Stimulated activated CD4-positive, alpha-beta T cell treated with anti-CD3 and anti-CD28 coated beads, TNF-alpha, amount 100 ng/mL, for 48 hours (primary cell): ENCODE results near the gene EIF3I.

ENCODE experiments used
- DNase-seq, 3 donors: peaks; one replicate each; pipeline ENCODE4 v3.0.0-alpha.2; 2020; ENCODE audit warnings: low read depth in 3 of 3

Gene EIF3I

DNA sequence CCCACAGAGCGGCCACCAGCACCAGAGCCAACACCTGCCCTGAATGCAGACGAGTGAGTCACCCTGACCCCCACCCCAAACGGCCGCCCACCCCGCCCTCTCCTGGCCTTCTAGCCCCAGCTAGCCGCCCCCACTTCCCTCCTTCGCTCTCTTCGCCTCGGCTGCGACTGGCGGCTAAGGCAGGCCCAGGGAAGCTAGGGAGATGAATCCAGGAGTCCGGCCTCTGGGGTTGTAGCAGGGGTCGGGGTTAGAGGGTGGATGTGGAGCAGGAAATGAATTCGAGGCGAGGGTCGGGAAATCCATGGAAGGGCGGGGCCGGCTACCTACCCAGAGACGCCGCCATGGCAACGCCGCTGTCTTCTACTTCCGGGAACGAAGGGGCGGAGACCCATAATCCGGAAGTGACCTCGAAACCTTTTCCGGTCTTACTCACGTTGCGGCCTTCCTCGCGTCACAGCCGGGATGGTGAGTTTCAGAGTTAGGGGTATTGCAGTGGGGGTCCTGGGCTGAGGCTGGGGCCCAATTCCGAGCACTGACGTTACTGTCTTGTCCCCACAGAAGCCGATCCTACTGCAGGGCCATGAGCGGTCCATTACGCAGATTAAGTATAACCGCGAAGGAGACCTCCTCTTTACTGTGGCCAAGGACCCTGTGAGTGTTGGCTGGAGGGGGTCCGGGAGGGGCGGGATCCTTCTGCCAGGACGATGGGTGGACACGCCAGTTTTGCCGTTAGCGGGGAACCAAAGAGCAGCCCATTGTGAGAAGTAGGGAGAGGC, at the start of gene EIF3I, which contains the start of gene TMEM234:
Gene EIF3I, plus strand, starts transcription at position 428 of the 776 bp plus-strand sequence. Its CDS starts 35 bp downstream, at position 463.
Gene TMEM234, minus strand, starts transcription at position 374 of the 776 bp plus-strand sequence. Its CDS starts 31 bp downstream, at position 343.
- DNase-seq, result peak; percentile 74 to 88 (median 85)

- DNase-seq, result no peak
Observed at GRCh38 chr1:32172621-32173245, 49.5 kb upstream of the EIF3I start.

- no peak for DNase-seq
Observed at GRCh38 chr1:32178380-32179192, 43.6 kb upstream of the EIF3I start.

DNA sequence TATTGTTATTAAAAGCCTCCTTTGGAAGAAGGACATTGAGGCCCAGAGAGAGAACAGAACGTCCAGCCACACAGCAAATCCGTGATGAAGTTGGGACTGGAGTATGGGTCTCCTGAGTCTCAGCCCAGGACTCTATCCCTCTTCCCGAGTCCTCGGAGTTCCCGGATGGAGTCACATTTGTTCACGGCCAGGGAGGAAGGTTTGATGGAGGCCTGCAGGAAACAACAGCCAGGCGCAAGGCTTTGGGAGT, 43.1 kb upstream of the EIF3I start:
- no peak for DNase-seq

- DNase-seq, result peak; percentile 82 to 90 (median 88)
Observed at GRCh38 chr1:32179443-32180185, 42.6 kb upstream of the EIF3I start, which contains the start of gene TXLNA. Gene TXLNA, plus strand, starts transcription at chr1:32179675. Its CDS starts 671 bp downstream, at chr1:32180346.

- DNase-seq, result no peak
Observed at GRCh38 chr1:32180186-32181060, 41.8 kb upstream of the EIF3I start.

GRCh38 chr1:32181065-32181464, 41.1 kb upstream of the EIF3I start:
- DNase-seq, result no peak

DNA sequence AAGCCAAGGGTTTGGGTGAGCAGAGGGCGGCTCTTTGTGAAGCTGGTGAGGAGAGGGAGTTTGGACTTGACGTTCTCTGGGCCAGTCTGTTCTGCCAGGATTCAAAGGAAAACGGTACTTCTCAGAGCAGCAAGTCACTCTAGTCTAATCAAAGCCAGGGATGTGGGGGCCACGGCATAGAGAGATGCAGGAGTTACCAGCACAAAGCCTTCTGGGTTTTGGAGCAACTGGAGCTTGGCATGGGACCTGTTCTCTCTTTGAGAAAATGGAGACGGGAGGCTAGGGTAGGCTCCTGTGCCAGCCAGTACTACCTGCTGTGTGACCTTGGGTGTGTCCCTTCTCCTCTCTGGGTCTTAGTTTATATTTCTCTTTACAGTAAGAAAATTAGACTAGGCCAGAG, 40.6 kb upstream of the EIF3I start:
- DNase-seq, result no peak

DNA sequence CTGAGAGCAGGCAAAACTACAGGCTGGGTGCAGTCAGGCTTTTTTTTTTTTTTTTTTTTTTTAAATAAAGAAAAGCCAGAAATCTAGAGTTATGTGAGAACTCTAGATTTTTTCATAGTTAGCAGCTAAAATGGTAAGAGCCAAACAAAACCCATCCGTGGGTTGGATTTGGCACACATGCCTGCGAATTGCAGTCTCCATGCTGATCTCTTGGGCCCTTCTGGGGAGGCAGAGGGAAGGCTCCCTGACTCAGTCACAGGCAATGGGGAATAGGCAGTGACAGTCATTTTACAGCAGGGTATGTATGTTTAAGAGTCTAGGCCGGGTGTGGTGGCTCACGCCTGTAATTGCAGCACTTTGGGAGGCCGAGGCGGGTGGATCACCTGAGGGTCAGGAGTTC, 40.1 kb upstream of the EIF3I start:
- no peak for DNase-seq

- no peak for DNase-seq
Observed at GRCh38 chr1:32184650-32185049, 37.6 kb upstream of the EIF3I start.

GRCh38 chr1:32186077-32186476, 36.1 kb upstream of the EIF3I start:
- DNase-seq, result no peak

DNA sequence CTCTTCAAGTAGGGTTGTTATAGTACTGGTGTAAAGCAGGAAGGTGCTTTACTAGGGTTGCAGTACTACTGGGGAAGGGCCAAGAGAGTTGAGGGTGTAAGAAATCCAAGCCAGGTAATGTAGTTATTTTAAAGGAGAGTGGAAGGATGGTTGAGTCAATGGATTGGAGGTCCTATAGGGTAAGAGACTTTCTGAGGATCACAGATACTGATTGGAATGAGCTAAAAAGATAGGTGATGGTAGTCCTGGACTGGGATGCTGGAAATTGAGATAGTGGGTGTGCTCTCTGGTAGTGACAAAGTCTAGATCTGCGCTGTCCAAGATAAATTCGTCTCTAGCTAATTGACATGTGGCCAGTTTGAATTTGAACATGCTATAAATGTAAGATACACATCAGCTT, 35.7 kb upstream of the EIF3I start:
- no peak for DNase-seq

DNA sequence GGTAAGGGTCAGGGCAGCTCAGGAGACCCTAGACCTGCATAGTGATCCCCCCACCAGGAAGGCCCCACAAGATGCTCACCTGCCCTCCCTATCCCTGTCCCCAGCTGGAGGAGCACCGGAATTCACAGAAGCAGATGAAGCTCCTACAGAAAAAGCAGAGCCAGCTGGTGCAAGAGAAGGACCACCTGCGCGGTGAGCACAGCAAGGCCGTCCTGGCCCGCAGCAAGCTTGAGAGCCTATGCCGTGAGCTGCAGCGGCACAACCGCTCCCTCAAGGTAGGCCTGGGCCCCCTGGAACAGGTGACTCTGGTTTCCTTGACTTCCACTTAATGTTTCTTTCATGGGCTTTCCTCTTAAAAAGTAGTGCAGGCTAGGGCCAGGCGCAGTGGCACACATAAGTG, 34.4 kb upstream of the EIF3I start:
- no peak for DNase-seq

- DNase-seq, result no peak
Observed at GRCh38 chr1:32192220-32192948, 29.8 kb upstream of the EIF3I start.

- DNase-seq, result no peak
Observed at GRCh38 chr1:32194984-32195383, 27.2 kb upstream of the EIF3I start.

GRCh38 chr1:32195531-32195930, 26.7 kb upstream of the EIF3I start:
- DNase-seq, result no peak

DNA sequence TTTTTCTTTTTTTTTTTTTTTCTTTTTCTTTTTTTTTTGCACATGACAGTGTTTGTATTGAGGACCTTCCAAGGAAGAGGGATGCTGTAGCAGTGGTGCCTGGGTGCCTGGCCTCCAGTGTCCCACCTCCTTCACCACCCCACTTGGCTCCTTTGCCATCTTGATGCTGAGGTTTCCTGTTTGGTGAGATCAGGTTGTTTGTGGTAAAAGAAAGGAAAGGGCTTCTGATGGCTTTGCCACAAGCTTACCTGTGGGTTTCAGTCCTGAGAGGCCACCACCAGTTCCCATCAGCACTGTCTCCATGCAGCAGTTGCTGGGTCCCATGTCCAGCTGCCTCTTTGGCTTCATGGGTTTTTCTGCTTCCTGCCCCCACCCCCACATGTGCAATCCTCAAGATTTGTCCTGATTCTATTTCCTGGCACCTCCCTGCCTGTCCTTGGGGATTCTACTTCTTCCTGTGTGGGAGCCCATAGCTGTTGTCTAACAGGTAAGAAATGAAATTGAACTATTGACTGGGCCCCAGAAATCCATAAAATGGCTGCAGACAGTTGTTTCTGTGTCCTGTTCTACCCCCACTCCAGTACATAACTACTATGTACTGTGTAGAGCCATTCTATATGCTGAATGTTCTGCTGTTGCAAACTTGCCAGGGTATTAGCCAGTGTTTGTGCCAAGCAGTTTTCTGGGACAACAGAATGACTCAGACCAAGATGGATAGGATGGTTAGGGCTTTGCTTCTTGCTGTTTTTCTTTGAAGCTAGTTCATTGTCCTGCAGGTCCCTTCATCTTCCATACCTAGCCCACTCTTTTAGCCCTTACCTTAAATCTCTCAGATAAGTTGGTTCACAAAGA, 26.0 kb upstream of the EIF3I start:
- no peak for DNase-seq

DNA sequence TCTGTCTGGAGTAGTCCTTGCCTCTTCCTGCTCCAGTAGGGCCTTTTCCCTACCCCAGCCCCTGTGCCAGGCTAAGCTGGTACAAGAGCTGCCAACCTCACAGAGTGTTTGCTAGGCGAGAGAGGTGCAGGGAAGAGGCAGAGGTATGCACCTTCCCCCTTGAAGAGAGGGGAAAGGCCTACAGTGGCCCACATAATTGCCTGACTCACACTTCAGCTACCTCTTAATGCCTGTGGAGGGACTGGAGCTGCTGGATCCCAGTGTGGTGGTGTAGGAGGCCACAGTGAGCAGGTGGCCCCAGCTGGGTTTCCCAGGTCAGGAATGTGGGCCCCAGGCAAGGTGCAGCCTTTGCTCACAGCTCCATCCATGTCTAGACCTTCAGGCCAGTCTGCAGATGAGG, 25.1 kb upstream of the EIF3I start:
- DNase-seq, result no peak

DNA sequence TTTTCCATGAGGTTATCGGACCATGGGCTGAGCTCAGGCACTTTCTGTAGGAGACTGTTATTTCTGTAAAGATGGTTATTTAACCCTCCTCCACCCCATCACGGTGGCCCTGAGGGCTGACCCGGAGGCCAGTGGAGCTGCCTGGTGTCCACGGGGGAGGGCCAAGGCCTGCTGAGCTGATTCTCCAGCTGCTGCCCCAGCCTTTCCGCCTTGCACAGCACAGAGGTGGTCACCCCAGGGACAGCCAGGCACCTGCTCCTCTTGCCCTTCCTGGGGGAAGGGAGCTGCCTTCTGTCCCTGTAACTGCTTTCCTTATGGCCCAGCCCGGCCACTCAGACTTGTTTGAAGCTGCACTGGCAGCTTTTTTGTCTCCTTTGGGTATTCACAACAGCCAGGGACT, 24.4 kb upstream of the EIF3I start:
- no peak for DNase-seq
